Measurements from ENCODE around the gene WDFY4.

WDFY4 gene

GRCh38 chr10:48656914-48657305 is 27.8 kb upstream of the WDFY4 start:
- DNase-seq = no peak

- DNase-seq = no peak
These were observed 27.3 kb upstream of the WDFY4 start for GRCh38 chr10:48657416-48657815.

GRCh38 chr10:48658243-48658974 is 26.3 kb upstream of the WDFY4 start:
- peak; percentile 81 for DNase-seq

GRCh38 chr10:48658975-48659269 is 25.8 kb upstream of the WDFY4 start:
- no peak for DNase-seq

- DNase-seq = no peak
These were observed 24.9 kb upstream of the WDFY4 start for GRCh38 chr10:48659790-48660189.

- no peak for DNase-seq
These were observed 23.2 kb upstream of the WDFY4 start for GRCh38 chr10:48661441-48661840.

- no peak for DNase-seq
These were observed 16.6 kb upstream of the WDFY4 start for GRCh38 chr10:48667960-48668590.

GRCh38 chr10:48670978-48671913 is 13.4 kb upstream of the WDFY4 start:
- no peak for DNase-seq

- DNase-seq = no peak
These were observed 12.6 kb upstream of the WDFY4 start for GRCh38 chr10:48671914-48672595.

GRCh38 chr10:48672596-48673265 is 11.9 kb upstream of the WDFY4 start:
- no peak for DNase-seq

GRCh38 chr10:48677625-48678024 is 7.0 kb upstream of the WDFY4 start:
- no peak for DNase-seq

GRCh38 chr10:48678041-48678440 is 6.6 kb upstream of the WDFY4 start:
- no peak for DNase-seq

GRCh38 chr10:48681740-48682139 is 2.9 kb upstream of the WDFY4 start:
- DNase-seq = no peak

GRCh38 chr10:48682265-48682664 is 2.4 kb upstream of the WDFY4 start:
- no peak for DNase-seq

GRCh38 chr10:48683424-48683823 is 1.2 kb upstream of the WDFY4 start:
- no peak for DNase-seq

- DNase-seq = no peak
These were observed 805 bp upstream of the WDFY4 start for GRCh38 chr10:48683868-48684267.

GRCh38 chr10:48684463-48684791 is 246 bp upstream of the WDFY4 start:
- no peak for DNase-seq

- no peak for DNase-seq
These were observed 1.1 kb downstream of the WDFY4 start for GRCh38 chr10:48685731-48686130.

GRCh38 chr10:48690791-48691660 is 6.4 kb downstream of the WDFY4 start:
- no peak for DNase-seq

GRCh38 chr10:48691812-48692528 is 7.3 kb downstream of the WDFY4 start:
- no peak for DNase-seq

GRCh38 chr10:48692748-48693147 is 8.1 kb downstream of the WDFY4 start:
- no peak for DNase-seq

Measured in activated CD8-positive, alpha-beta memory T cell treated with anti-CD3 and anti-CD28 coated beads, Interleukin-2, amount 50 U/mL, for 48 hours (primary cell).